MM.1S (cell line): Measurements from ENCODE around the gene FBN3.

Experiments
- EZH2 ChIP-seq: fragments of 300-600 bp; sonication (generic); optimal IDR thresholded peaks from 2 replicates; pipeline ENCODE3; 2017; ENCODE audit warnings: low read depth, mild to moderate bottlenecking, antibody characterized with exemption, low read length, mixed read lengths
- EZH2phosphoT487 ChIP-seq: fragments of 300-600 bp; sonication (generic); IDR thresholded peaks from 2 replicates; pipeline ENCODE4 v1.6.1; 2018; ENCODE audit warnings: antibody characterized with exemption, low read length
- TF ChIP-seq, protein P1 (sequence below): fragments of 300-600 bp; sonication (generic); IDR thresholded peaks from 2 replicates; pipeline ENCODE4 v1.5.1; 2016; ENCODE audit warnings: antibody characterized with exemption, low read length, mixed read lengths

DNA sequence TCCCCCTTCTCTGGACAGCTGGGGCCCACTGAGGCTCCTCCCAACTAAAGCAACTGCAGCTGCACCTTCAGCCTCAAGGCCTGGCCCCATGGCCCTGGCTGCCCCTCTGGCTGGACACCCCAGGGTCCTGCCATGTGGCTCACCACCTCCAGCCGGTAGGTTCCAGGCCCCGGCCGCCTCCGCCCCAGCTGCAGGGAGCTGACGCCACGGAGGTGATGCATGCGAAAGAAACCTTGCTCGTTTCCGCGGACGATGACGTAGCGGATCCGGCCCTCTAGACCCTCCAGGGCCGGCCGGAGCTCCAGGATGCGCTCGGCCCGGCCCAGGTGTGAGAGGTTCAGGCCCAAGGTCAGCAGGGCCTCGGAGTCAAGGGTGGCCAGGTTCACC lies 83.5 kb downstream of the FBN3 start:
- TF ChIP-seq, protein P1, sequence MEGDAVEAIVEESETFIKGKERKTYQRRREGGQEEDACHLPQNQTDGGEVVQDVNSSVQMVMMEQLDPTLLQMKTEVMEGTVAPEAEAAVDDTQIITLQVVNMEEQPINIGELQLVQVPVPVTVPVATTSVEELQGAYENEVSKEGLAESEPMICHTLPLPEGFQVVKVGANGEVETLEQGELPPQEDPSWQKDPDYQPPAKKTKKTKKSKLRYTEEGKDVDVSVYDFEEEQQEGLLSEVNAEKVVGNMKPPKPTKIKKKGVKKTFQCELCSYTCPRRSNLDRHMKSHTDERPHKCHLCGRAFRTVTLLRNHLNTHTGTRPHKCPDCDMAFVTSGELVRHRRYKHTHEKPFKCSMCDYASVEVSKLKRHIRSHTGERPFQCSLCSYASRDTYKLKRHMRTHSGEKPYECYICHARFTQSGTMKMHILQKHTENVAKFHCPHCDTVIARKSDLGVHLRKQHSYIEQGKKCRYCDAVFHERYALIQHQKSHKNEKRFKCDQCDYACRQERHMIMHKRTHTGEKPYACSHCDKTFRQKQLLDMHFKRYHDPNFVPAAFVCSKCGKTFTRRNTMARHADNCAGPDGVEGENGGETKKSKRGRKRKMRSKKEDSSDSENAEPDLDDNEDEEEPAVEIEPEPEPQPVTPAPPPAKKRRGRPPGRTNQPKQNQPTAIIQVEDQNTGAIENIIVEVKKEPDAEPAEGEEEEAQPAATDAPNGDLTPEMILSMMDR: no peak
- no peak for TF ChIP-seq EZH2phosphoT487
- TF ChIP-seq EZH2: no peak
